HG03469 (cell line): Measurements from ENCODE around the gene ARFIP2.
"Not testable (repeated sequence)": the region's sequence is repeated elsewhere in the genome, so short reads cannot be mapped to it uniquely, and the experiment has no call there.

Source experiments
- ATAC-seq: cut with Tn5 transposase; IDR thresholded peaks from one replicate; pipeline ENCODE4 v1.9.1; 2021; ENCODE audit warnings: mild to moderate bottlenecking, moderate library complexity, moderate number of reproducible peaks; ENCODE audit not compliant: unreplicated experiment

Gene ARFIP2

GRCh38 chr11:6481012-6481923, at the start of gene ARFIP2, which contains the start of gene TIMM10B:
ARFIP2 (minus strand) TSS chr11:6481331; CDS start chr11:6480421, 910 bp downstream.
TIMM10B (plus strand) TSS chr11:6481501; CDS start chr11:6481517, 16 bp downstream.
- peak; percentile 98 for ATAC-seq

DNA sequence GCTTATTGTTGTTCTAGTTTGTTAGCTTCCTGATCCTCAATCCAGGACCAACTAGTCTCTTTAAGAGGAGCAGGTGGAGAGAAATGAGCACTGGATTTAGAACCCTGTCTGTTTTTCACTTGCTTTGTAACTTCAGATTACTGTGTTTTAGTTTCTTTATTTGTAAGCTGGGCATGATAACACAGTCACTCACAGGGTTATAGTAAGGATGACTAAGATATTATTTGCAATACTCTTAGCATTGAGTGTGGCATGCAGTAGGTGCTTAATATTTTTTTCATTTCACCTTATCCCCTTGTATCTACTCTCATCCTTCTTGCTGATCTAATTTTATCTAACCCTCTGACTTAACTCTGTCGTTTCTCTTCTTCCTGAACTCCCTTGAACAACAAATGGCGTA, 49.7 kb upstream of the ARFIP2 start:
- no peak for ATAC-seq

DNA sequence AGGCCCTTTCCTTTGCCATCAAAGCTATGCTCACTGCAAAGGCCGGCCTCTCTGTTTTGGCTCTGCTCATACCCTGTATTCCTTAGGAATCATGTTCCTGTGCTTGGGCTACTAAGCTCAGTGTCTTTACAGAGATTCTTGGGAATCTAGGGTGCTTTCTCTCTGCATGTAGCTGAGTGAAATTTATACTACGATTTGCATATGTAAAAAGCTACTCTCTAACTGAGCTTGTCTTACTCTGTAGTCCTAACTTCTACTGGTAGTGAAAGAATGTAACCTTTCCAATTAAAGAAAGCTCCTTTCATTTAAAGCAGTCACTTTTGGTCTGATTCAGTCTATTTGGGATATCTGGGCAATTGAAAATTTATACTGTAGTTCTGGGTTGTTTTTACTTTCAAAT, 48.1 kb upstream of the ARFIP2 start:
- no peak for ATAC-seq

- ATAC-seq = no peak
Observed at GRCh38 chr11:6526411-6527135, 45.4 kb upstream of the ARFIP2 start.

DNA sequence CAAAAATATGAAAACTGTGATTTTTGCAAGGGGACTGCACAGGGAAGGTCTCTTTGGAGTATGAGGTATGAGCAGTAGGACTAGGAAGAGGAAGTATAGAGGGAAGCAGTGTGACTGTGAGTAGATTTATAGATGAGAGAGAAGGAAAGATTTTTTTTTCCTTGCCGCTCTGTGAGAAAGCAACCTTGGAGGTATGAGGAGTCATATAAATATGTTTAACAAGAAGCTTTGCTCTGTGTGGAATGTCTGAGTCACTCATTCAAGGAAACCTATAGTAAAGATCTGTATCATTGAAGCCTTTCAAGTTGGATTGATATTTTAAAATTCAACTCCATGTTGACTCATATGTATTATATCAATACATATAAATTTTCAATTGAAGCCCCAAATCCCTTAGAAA, 42.1 kb upstream of the ARFIP2 start:
- no peak for ATAC-seq

DNA sequence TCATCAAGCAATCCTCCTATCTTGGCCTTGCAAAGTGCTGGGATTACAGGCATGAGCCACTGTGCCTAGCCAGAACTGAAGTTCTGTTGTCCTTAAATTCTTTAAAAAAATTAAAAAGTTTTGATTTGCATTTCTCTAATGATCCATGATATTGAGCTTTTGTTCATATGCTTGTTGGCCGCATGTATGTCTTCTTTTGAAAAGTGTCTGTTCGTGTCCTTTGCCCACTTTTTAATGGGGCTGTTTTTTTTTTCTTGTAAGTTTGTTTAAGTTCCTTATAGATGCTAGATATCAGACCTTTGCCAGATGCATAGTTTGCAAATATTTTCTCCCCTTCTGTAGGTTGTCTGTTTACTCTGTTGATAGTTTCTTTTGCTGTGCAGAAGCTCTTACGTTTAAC, 40.8 kb upstream of the ARFIP2 start:
- ATAC-seq = not testable (repeated sequence)

DNA sequence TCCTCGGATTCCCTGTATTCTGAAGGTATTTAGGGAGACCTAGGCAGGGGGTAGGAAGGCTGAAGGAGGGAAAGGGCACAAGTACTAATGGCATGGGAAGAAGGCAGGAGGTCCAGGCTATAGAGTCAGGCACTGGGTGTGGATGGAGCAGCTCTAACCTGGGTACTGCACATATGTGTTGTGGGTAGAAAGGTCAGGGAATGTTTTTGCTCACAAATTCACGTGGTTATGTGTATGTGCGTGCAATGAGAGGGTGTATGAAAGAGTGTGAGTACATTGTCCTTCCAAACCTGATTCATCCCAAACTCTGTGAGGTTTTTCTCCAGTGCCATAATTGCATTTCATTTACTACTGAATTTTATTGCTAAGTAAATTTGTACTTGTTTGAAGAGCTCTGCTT, 39.1 kb upstream of the ARFIP2 start:
- no peak for ATAC-seq

GRCh38 chr11:6516865-6517264, 35.7 kb upstream of the ARFIP2 start:
- ATAC-seq = no peak

DNA sequence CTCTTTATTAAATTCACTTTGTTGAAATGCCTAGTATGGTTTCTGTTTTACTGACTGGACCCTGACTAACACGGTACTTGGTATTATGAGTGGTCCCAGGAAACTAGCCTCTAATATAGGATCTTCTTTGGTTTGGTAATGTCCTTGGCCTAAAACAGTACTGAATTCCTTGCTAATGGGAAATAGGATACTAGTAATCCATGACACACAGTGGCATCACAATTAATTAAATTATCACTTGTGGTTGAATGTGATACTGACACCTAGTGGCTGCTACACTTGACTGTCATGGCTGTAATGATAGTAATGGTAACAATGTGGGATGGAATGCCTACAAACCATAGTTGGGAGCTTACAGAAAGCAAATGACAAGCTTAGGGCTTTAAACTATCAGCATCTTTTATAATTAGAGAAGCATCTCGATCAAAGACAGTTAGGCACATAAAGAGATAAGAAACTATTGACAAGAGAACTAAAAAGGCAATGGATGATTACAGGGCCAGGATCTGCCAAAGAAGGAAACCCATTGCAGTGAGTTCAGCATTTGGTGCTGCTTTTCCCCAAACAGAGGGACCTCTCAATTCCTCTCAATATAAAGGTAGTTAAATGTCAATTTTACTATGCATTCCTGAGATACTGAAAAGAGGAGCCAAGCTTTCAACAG, 24.6 kb upstream of the ARFIP2 start:
- no peak for ATAC-seq

- ATAC-seq = no peak
Observed at GRCh38 chr11:6504166-6504565, 23.0 kb upstream of the ARFIP2 start.

DNA sequence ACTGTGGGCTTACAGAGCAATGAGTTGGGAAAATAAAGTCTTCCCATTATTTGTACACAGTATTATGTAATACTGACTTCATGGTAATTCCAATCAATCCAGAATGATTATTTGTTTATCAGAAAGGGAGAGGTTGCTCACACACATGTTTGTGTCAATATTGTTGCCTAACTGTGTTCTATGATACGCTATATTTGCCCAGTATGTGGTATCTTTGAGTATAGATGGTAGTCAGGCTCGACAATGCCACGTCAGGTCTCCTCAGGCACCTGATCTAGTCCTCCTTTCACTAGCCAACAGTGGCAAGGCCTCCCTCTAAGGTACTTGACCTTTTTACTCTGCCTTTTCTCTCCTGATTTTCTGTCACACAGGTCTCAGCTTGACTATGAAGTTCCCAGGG, 21.3 kb upstream of the ARFIP2 start:
- no peak for ATAC-seq

DNA sequence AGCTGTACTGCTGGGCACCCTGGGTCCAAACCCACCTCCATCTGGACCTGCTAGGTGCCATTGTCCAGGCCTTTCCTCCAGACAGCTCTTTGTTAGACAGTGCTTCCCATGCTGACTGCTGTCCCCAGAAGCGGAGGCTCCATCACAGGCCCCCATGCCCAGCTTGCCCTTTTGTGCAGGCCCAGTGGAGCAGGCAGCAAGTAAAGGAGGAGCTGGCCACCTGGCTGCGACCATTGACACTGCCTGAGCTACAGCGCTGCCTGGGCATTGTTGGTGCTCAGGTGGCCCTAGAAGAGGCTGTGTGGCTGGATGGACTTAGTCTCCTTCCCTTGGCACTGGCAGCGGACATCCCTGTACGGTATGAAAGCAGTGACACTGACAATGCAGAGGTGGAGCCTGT, 17.4 kb upstream of the ARFIP2 start:
- no peak for ATAC-seq

DNA sequence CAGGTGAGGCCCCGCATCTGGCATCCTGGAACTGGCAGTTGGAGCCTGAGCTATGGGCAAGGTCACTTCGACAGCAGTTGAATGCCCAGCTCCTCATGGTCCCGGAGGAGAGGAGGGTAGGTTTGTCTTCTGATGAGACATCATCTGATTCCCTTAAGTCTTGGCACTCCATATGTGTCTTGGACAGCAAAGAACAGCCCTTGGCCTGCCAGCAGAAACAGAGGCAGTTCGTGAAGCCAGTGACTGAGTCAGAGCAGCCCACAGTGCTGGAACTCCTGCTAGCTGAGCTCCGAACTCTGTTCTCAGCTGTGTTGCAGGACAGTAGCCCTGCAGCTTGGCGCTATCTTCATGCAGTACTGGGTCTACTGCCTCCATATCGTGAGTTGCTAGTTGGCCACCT, 17.0 kb upstream of the ARFIP2 start:
- ATAC-seq = no peak

DNA sequence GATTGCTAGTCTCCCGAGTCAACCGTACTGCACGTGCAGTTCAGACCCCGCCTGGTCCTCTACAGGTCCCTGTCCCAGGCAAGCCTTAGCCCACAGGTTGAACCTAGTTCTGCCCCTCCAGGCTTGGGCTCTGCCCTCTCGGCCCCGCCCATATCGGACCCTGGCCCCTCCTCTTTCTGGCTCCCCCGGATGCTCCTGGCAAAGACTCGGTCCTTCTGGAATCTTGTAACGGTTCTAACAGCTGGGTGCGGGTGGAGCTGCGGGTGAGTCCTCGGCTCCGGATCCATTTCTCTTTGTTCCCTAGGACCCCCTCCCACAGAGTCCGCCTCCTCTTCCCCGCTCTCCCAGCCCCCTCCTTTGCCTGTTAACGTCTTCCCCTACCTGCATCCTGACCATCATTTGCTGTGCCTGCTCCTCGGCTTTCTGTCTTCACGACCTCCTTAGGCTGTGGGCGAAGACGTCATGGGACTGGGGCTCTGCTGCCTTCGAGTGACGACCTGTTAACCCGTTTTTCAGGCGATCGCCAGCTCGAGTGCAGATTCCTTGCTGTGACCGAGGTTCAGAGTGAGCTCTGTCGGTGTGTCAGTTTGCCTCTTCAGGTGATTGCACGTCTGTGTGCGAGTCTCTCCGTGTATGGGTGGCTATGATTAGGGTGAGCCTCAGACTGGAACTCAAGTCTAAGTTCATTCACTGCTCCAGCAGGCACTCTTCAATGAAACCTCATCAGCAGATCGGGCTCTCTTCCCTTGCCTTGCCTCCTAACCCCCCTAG, 16.1 kb upstream of the ARFIP2 start, which contains the start of gene DNHD1:
Gene DNHD1 (plus strand): TSS at position 212 of the 771 bp plus-strand sequence. CDS start 936 bp downstream, outside the sequence.
- ATAC-seq = no peak

- ATAC-seq = no peak
Observed at GRCh38 chr11:6489306-6489705, 8.2 kb upstream of the ARFIP2 start.

DNA sequence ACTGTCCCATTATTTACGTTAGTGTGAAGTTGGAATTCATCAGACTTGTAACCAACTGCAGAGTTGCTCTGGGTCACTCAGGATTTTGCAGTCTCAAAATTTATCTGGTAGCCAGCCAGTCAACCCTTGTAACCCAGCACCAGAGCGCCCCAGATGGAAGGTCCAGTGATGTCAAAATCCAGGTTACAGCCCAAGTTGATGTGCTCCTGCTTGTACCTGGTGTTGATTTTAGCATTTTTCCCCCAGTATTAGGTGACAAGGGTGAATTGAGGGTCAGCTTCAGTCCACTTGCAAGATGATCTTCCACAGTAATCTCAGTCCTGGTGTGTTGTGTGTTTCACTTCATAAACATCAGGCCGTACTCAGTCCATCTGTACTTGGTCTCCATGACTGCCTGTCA, 7.7 kb upstream of the ARFIP2 start:
- ATAC-seq = no peak

GRCh38 chr11:6488342-6488741, 7.2 kb upstream of the ARFIP2 start:
- no peak for ATAC-seq

- ATAC-seq = no peak
Observed at GRCh38 chr11:6486938-6487337, 5.8 kb upstream of the ARFIP2 start.

DNA sequence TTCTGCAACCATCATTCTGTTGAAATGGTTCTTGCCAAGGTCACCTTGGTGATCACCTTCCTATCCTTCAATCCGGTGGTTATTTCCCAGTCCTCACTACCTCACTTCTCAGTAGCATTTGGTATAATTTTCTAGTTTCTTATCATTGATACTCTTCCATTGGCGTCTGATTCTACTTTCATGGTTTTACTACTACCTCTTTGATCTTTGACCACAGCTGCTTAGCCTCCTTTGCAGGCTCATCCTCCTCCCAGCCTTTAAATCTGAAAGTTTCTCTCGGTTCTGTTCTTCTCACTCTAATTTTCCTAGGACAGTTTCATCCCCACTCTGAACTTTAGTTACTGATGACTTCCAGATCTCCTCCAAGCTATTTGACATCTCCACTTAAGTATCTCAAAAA, 5.1 kb upstream of the ARFIP2 start:
- no peak for ATAC-seq

GRCh38 chr11:6485661-6486060, 4.5 kb upstream of the ARFIP2 start:
- no peak for ATAC-seq

DNA sequence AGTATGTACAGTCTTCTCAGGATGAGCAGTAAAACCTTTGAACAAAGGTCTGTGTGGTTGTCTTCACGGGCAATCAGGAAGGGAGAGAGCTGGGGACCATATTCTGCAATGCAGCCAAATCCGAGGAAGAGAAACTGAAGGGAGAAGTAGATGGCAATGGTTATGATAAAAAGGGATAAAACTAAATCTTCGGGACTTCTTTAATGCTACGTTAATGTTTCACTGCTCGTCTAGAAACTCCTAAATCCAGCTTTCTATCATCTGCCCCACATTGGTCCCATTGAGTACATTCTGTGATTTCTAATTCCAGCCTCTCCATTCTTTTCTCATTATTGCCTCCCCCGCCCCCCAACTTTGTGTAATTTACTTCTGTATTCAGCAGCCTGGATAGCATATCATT, 1.9 kb upstream of the ARFIP2 start:
- no peak for ATAC-seq
